NB4 (cell line): ENCODE data around the gene TCTN1.
"Not testable (repeated sequence)": the region's sequence is repeated elsewhere in the genome, so short reads cannot be mapped to it uniquely, and the experiment has no call there.

Experiments
- DNase-seq: peaks from one replicate; pipeline ENCODE4 v3.0.0; 2010; ENCODE audit warnings: low read depth
- H3K4me3 ChIP-seq: one replicate; pipeline ENCODE4 v1.5.1; 2011; ENCODE audit warnings: mild to moderate bottlenecking, low read depth, low read length, moderate library complexity
- CTCF ChIP-seq: IDR thresholded peaks from one replicate; pipeline ENCODE4 v1.5.1; 2012; ENCODE audit warnings: low read depth, low read length
- MAX ChIP-seq: IDR thresholded peaks from 2 replicates; pipeline ENCODE4 v1.6.1; 2011; ENCODE audit warnings: low read depth, low read length
- MYC ChIP-seq: IDR thresholded peaks from 2 replicates; pipeline ENCODE4 v1.6.1; 2011; ENCODE audit warnings: low read depth, low read length
- POLR2A ChIP-seq: IDR thresholded peaks from 2 replicates; pipeline ENCODE4 v1.6.1; 2011; ENCODE audit warnings: mild to moderate bottlenecking; ENCODE audit not compliant: insufficient read length; ENCODE audit errors: extremely low read depth

TCTN1 gene

GRCh38 chr12:110590059-110590458 lies 23.9 kb upstream of the TCTN1 start:
- TF ChIP-seq CTCF (no peak), MAX (no peak), POLR2A (no peak), MYC (no peak)
- no peak for DNase-seq

GRCh38 chr12:110590806-110591326 lies 23.1 kb upstream of the TCTN1 start:
- TF ChIP-seq MAX (peak; percentile 31), MYC (no peak)
- peak; percentile 39 for DNase-seq
- no peak overlapping the region for H3K4me3 ChIP-seq

More at GRCh38 chr12:110590059-110590458, 23.9 kb upstream of the TCTN1 start:
- H3K4me3 ChIP-seq, result no peak overlapping the region

GRCh38 chr12:110591451-110592051 lies 22.4 kb upstream of the TCTN1 start:
- no peak overlapping the region for H3K4me3 ChIP-seq
- TF ChIP-seq MYC (no peak), POLR2A (no peak), MAX (no peak), CTCF (no peak)
- DNase-seq, result no peak

- no peak for TF ChIP-seq CTCF
- TF ChIP-seq MAX, result no peak
- no peak for TF ChIP-seq MYC
- no peak for TF ChIP-seq POLR2A
- H3K4me3 ChIP-seq, result no peak overlapping the region
Measured at GRCh38 chr12:110592078-110592477, 21.9 kb upstream of the TCTN1 start.

GRCh38 chr12:110592919-110593318 lies 21.0 kb upstream of the TCTN1 start:
- not testable (repeated sequence) for H3K4me3 ChIP-seq, DNase-seq

More at GRCh38 chr12:110592078-110592477, 21.9 kb upstream of the TCTN1 start:
- no peak for DNase-seq

- no peak overlapping the region for H3K4me3 ChIP-seq
- no peak for TF ChIP-seq POLR2A
- TF ChIP-seq CTCF, result no peak
- TF ChIP-seq MAX, result no peak
- TF ChIP-seq MYC, result no peak
- no peak for DNase-seq
Measured at GRCh38 chr12:110597885-110598284, 16.0 kb upstream of the TCTN1 start.

GRCh38 chr12:110599334-110599733 lies 14.6 kb upstream of the TCTN1 start:
- DNase-seq, result no peak
- TF ChIP-seq MYC, result no peak
- no peak for TF ChIP-seq CTCF
- no peak for TF ChIP-seq POLR2A
- no peak for TF ChIP-seq MAX
- H3K4me3 ChIP-seq, result no peak overlapping the region
